HepG2 (cell line): ENCODE results near the gene ZNF425. TPM values are rescaled to one million over a fixed set of nuclear protein-coding genes. Genes with fewer than 3 reads are reported as not detected.
A peak's percentile ranks its signal among the peaks of the same experiment; 100 is the strongest.

Source experiments
- ATAC-seq: fragments of 200-7000 bp; cut with Tn5 transposase; 3 replicates; pipeline ENCODE4 v1.9.1; 2020; ENCODE audit warnings: mild to moderate bottlenecking, moderate library complexity
- BruUV-seq: library from RNA; stranded (reverse); fragments of 400-500 nt; replicated peaks from 2 replicates; lab custom pipeline; 2021; lab: Mats Ljungman, UMichigan
- CTCF ChIA-PET: fragments of 300-600 bp; formaldehyde crosslinking; extraction: SDS; loops from one replicate; lab custom pipeline; 2021; ENCODE audit warnings: low total read pairs, inconsistent platforms, low intra/inter-chr PET ratio; lab: Yijun Ruan, JAX
- POLR2A ChIA-PET: fragments of 350-600 bp; sonication (Branson Sonifier 250); formaldehyde crosslinking; loops from one replicate; lab custom pipeline; 2020; ENCODE audit warnings: antibody characterized with exemption, inconsistent platforms; lab: Yijun Ruan, JAX
- DNase-seq: peaks from one replicate; pipeline ENCODE4 v3.0.0-alpha.2; 2015; ENCODE audit warnings: low spot score
- FAIRE-seq: peaks from 3 replicates; lab custom pipeline; 2011; peaks lifted over from hg19 to GRCh38; lab: Jason Lieb, UNC
- H2AFZ ChIP-seq: one replicate; pipeline ENCODE4 v1.6.1; 2011; ENCODE audit warnings: low read length, inconsistent platforms
- H3K27ac ChIP-seq: fragments of 300-600 bp; 3 replicates; pipeline ENCODE4 v1.8.0; 2011; ENCODE audit warnings: mixed run types, mild to moderate bottlenecking, mixed read lengths, low read length, inconsistent platforms; ENCODE audit not compliant: insufficient read depth; ENCODE audit errors: extremely low read length
- H3K27me3 ChIP-seq, 2 experiments: fragments of 200-600 bp in 1 of 2; 2 replicates in 1 of 2; 3 replicates in 1 of 2; pipeline versions ENCODE4 v1.6.0 to v1.8.0; 2011; ENCODE audit warnings: low read length in 2 of 2, mild to moderate bottlenecking in 2 of 2, moderate library complexity in 2 of 2, inconsistent platforms in 1 of 2; ENCODE audit not compliant: insufficient read depth in 2 of 2, control insufficient read depth in 1 of 2
- H3K36me3 ChIP-seq, 2 experiments: fragments of 200-600 bp in 1 of 2; replicated peaks in 1 of 2; 2 replicates in 1 of 2; 3 replicates in 1 of 2; pipeline versions ENCODE4 v1.5.1 to v1.8.0; 2011; ENCODE audit warnings: low read length in 2 of 2, inconsistent platforms in 1 of 2; ENCODE audit not compliant: insufficient read depth in 2 of 2, control insufficient read depth in 1 of 2
- H3K4me1 ChIP-seq: 2 replicates; pipeline ENCODE4 v1.5.1; 2012; ENCODE audit warnings: low read length, inconsistent platforms; ENCODE audit not compliant: insufficient read depth
- H3K4me2 ChIP-seq: 2 replicates; pipeline ENCODE4 v1.6.0; 2011; ENCODE audit warnings: low read depth, low read length, inconsistent platforms
- H3K4me3 ChIP-seq, 3 experiments: fragments of 200-600 bp in 1 of 3; sonication (generic), shearing (Covaris generic) in 1 of 3; replicated peaks in 1 of 3; 2 replicates each; pipeline ENCODE4 v1.5.1; 2011 to 2016; ENCODE audit warnings: low read length in 3 of 3, inconsistent platforms in 2 of 3, low read depth in 2 of 3, mild to moderate bottlenecking in 2 of 3, control low read depth in 1 of 3, mixed read lengths in 1 of 3; ENCODE audit not compliant: insufficient read depth in 1 of 3
- H3K79me2 ChIP-seq: one replicate; pipeline ENCODE4 v1.6.1; 2011; ENCODE audit warnings: low read length, inconsistent platforms; ENCODE audit not compliant: insufficient read depth
- H3K9ac ChIP-seq: 2 replicates; pipeline ENCODE4 v1.6.0; 2011; ENCODE audit warnings: mild to moderate bottlenecking, low read depth, low read length, inconsistent platforms; ENCODE audit not compliant: insufficient read depth
- H3K9me3 ChIP-seq: 2 replicates; pipeline ENCODE4 v1.5.1; 2012; ENCODE audit warnings: mild to moderate bottlenecking, low read length
- H4K20me1 ChIP-seq: 2 replicates; pipeline ENCODE4 v1.6.0; 2011; ENCODE audit warnings: inconsistent platforms, mild to moderate bottlenecking, low read length, moderate library complexity; ENCODE audit not compliant: insufficient read depth
- DNMT1 ChIP-seq: sonication (generic); formaldehyde crosslinking; IDR thresholded peaks from 2 replicates; pipeline ENCODE4 v1.5.1; 2020; ENCODE audit warnings: mild to moderate bottlenecking, missing genetic modification reagents
- DR1 ChIP-seq: sonication (generic); formaldehyde crosslinking; IDR thresholded peaks from 2 replicates; pipeline ENCODE4 v1.8.0; 2021; ENCODE audit warnings: mild to moderate bottlenecking, missing genetic modification reagents, inconsistent platforms
- GLI4 ChIP-seq: sonication (generic); formaldehyde crosslinking; IDR thresholded peaks from 2 replicates; pipeline ENCODE4 v1.5.1; 2020; ENCODE audit warnings: missing genetic modification reagents, mild to moderate bottlenecking, moderate library complexity, borderline replicate concordance
- HINFP ChIP-seq: sonication (generic); formaldehyde crosslinking; IDR thresholded peaks from 2 replicates; pipeline ENCODE4 v1.4.0; 2020; ENCODE audit warnings: low read depth, mild to moderate bottlenecking, missing genetic modification reagents
- LRRFIP1 ChIP-seq: sonication (generic); formaldehyde crosslinking; conservative IDR thresholded peaks from 2 replicates; pipeline ENCODE4 v1.4.0; 2020; ENCODE audit warnings: missing genetic modification reagents
- TSC22D2 ChIP-seq: sonication (generic); formaldehyde crosslinking; IDR thresholded peaks from 2 replicates; pipeline ENCODE4 v1.5.1; 2020; ENCODE audit warnings: missing genetic modification reagents, mild to moderate bottlenecking, borderline replicate concordance
- ZNF280B ChIP-seq: sonication (generic); formaldehyde crosslinking; IDR thresholded peaks from 2 replicates; pipeline ENCODE4 v1.5.0; 2020; ENCODE audit warnings: missing genetic modification reagents, mild to moderate bottlenecking, borderline replicate concordance
- ZNF292 ChIP-seq: sonication (generic); formaldehyde crosslinking; IDR thresholded peaks from 2 replicates; pipeline ENCODE4 v1.8.1; 2022; ENCODE audit warnings: mild to moderate bottlenecking, low read depth, missing genetic modification reagents, borderline replicate concordance
- ZNF513 ChIP-seq: sonication (generic); formaldehyde crosslinking; conservative IDR thresholded peaks from 2 replicates; pipeline ENCODE4 v1.5.0; 2020; ENCODE audit warnings: missing genetic modification reagents
- ZNF607 ChIP-seq: sonication (generic); formaldehyde crosslinking; IDR thresholded peaks from 2 replicates; pipeline ENCODE4 v1.5.1; 2020; ENCODE audit warnings: missing genetic modification reagents, mild to moderate bottlenecking, borderline replicate concordance
- ZNF777 ChIP-seq: sonication (generic); formaldehyde crosslinking; IDR thresholded peaks from 2 replicates; pipeline ENCODE4 v1.4.0; 2020; ENCODE audit warnings: missing genetic modification reagents
- ZNF780A ChIP-seq: sonication (generic); formaldehyde crosslinking; IDR thresholded peaks from 2 replicates; pipeline ENCODE4 v1.8.0; 2022; ENCODE audit warnings: mild to moderate bottlenecking, missing genetic modification reagents, moderate library complexity
- ZNF790 ChIP-seq: sonication (generic); formaldehyde crosslinking; IDR thresholded peaks from 2 replicates; pipeline ENCODE4 v1.8.0; 2022; ENCODE audit warnings: missing genetic modification reagents, mild to moderate bottlenecking, borderline replicate concordance
- ZSCAN9 ChIP-seq: IDR thresholded peaks from 2 replicates; pipeline ENCODE4 v1.6.1; 2016; ENCODE audit warnings: borderline replicate concordance
- WGBS: methylation state at CpG from one replicate; pipeline ENCODE4 v1.1.6; 2017; ENCODE audit warnings: low lambda C conversion rate; 5-methylcytosine and 5-hydroxymethylcytosine counted together
- in situ Hi-C: cut with HindIII; loops from 2 replicates; pipeline ENCODE4 v1.10.0; 2017; ENCODE audit warnings: low pct_unique_long_range_greater_than_20kb; ENCODE audit not compliant: extremely low pct_ligation_motif_present
- intact Hi-C: fragments of 100-400 bp; cut with micrococcal nuclease; formaldehyde crosslinking; loops from one replicate; pipeline ENCODE4 v1.10.0; 2022; ENCODE audit not compliant: unreplicated experiment
- polyA plus RNA-seq, 8 experiments: library from polyadenylated mRNA; depleted of rRNA in 3 of 8; stranded (reverse) in 7 of 8; unstranded in 1 of 8; fragments of >200 nt; fragmentation: Illumina TruSeq in 4 of 8; extraction: Trizol in 4 of 8; gene quantifications; 2 replicates each; pipeline versions ENCODE4 v1.2.1 to v1.2.3, GENCODE V29; 2011 to 2016; ENCODE audit warnings: low read depth in 4 of 8, missing spikeins in 1 of 8, mixed read lengths in 1 of 8; ENCODE audit not compliant: insufficient read depth in 1 of 8
- total RNA-seq, 5 experiments: library from RNA; depleted of rRNA; stranded (reverse); fragments of >200 nt; fragmentation: Illumina TruSeq; extraction: Trizol; gene quantifications; 2 replicates each; pipeline ENCODE4 v1.2.3, GENCODE V29; 2016; ENCODE audit warnings: low read depth in 1 of 5

ZNF425 gene
- total and polyA plus RNA-seq, 2 of the 13 experiments (the other 11 are each of a cell fraction or from before 2014, with no cell fraction given) = 0.51 to 1.1 TPM

- ChIA-PET POLR2A (interaction anchor here (0.6 to 3.3 kb wide), 7 partner anchors 21 to 114 kb away, joined by 3 to 42 read pairs (median 3); partner anchors contain the start of genes ZNF282, ZNF425 and ZNF783), CTCF (interaction anchor here (1.6 to 2.9 kb wide), 3 partner anchors 21 to 58 kb away, joined by 4 to 26 read pairs (median 4); partner anchors contain the start of genes ZNF282, ZNF425 and ZNF786)
- peak overlapping the region; percentile 89 for H3K27ac ChIP-seq
- no peaks in the 10 kb centered on the region for H3K36me3 ChIP-seq
- in situ Hi-C loops (no loop called here), intact Hi-C loops (loop anchor here (1.0 kb wide), 2 partner anchors 22 to 42 kb away; partner anchors contain the start of gene ZNF425)
- no peaks in the 10 kb centered on the region; a peak in 1 of 5 replicates for H3K27me3 ChIP-seq
- DNase-seq = peak; percentile 10
- no peaks in the 10 kb centered on the region for H3K9me3 ChIP-seq
- ATAC-seq = peak; percentile 73
- peak overlapping the region; percentile 87 to 97 (median 93) for H3K4me3 ChIP-seq
- peak overlapping the region; percentile 77 for H3K4me2 ChIP-seq
- WGBS = 0% methylated on average over 9 of the region's 86 CpGs
- H3K9ac ChIP-seq = peak overlapping the region; percentile 94
- peaks cover 30% of the 10 kb centered on the region for H3K79me2 ChIP-seq
- H4K20me1 ChIP-seq = no peaks in the 10 kb centered on the region
- peaks cover 28% of the 10 kb centered on the region; the same call in 1 of the 2 replicates for H3K4me1 ChIP-seq
- no peak overlapping the region for H2AFZ ChIP-seq
- no TSS peak for BruUV-seq
- FAIRE-seq = no peak
- TF ChIP-seq ZSCAN9 (CRISPR knock-in tag) = no peak
- TF ChIP-seq DR1 = 0 out of 2 replicates have a peak, but pooled peaks have one; percentile 27
- no peak for TF ChIP-seq ZNF292 (CRISPR knock-in tag)
- no peak for TF ChIP-seq ZNF280B (CRISPR knock-in tag)
- no peak; the same call in 1 of the 2 replicates for TF ChIP-seq GLI4 (CRISPR knock-in tag)
- no peak for TF ChIP-seq ZNF607
- no peak for TF ChIP-seq LRRFIP1 (CRISPR knock-in tag)
- TF ChIP-seq DNMT1 (CRISPR knock-in tag) = no peak
- TF ChIP-seq ZNF780A (CRISPR knock-in tag) = no peak
- 0 out of 2 replicates have a peak, but pooled peaks have one; percentile 30 for TF ChIP-seq ZNF777 (CRISPR knock-in tag)
- TF ChIP-seq ZNF513 (CRISPR knock-in tag) = no peak
- TF ChIP-seq ZNF790 (CRISPR knock-in tag) = peak; percentile 90; the same call in 1 of the 2 replicates
- 0 out of 2 replicates have a peak, but pooled peaks have one; percentile 5 for TF ChIP-seq TSC22D2 (CRISPR knock-in tag)
- no peak for TF ChIP-seq HINFP (CRISPR knock-in tag)
Observed at GRCh38 chr7:149147752-149148653, 21.9 kb upstream of the ZNF425 start.
